Measurements from ENCODE around the gene RAD51B.
"Not testable (repeated sequence)": the region's sequence is repeated elsewhere in the genome, so short reads cannot be mapped to it uniquely, and the experiment has no call there.

Gene RAD51B

DNA sequence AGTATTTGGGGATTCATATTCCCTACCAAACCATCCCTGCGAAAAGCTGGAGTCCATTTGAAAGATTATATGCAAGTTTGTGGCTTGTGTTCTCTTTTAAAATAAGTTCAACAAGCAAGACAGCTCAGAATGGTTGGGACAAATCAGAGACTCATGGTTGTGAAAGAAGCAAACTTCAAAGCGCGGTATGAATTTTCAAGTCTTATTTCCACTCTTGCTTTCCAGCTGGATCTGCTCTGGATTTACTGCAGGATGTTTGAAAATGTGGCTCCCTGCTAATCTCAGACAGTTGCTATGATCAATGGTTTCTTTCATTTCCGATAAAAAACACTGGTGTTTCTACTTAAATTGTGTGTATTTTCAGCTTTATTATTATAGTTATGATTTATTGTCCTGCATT lies 477.5 kb downstream of the RAD51B start:
- no peak for FAIRE-seq

DNA sequence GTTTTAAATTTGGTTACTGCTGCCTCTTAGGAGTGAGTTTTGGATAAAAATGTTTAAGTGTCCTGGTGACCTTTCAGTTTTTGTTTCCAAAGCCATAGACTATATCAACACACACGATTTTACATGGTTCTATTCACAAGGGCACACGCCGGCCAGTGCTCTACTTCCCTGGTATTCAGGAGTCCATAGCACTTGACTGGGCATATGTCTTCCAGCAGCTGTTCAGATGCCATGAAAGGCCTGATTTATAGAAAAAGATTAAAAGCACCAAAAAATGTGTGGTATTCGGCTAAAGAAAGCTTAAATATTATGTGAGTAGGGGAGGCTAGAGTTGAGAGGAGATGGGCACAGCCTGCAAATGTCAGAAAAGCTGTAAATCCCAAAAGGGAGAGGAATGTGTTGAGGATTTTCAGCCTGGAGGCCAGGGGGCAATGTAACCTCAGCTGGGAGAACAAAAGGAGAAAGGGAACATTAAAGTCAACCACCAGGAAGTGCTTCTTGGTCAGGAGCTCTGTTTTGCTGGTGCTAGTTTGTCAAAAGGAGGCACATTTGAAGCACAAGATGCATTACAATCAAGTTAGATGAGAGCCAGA lies 478.4 kb downstream of the RAD51B start:
- FAIRE-seq (no peak), DNase-seq (ENCODE audit: insufficient read length, low spot score) (no peak)
- TF ChIP-seq POLR2A (IDR thresholded peaks at IDR 0.05; ENCODE audit: low read depth, low read length) (no peak), POLR2AphosphoS5 (IDR thresholded peaks at IDR 0.05; ENCODE audit: low read depth, low read length) (no peak), POU2F2 (IDR thresholded peaks at IDR 0.05; ENCODE audit: low read depth, low read length) (no peak), TAF1 (IDR thresholded peaks at IDR 0.05; ENCODE audit: low read depth, low read length) (no peak), PAX5 (IDR thresholded peaks at IDR 0.05; ENCODE audit: insufficient read depth, low read length, severe bottlenecking) (no peak), SPI1 (IDR thresholded peaks at IDR 0.05; ENCODE audit: low read depth, low read length) (no peak)

More for the DNA sequence above, 477.5 kb downstream of the RAD51B start:
- TF ChIP-seq POLR2A (IDR thresholded peaks at IDR 0.05; ENCODE audit: low read depth, low read length) (no peak), PAX5 (IDR thresholded peaks at IDR 0.05; ENCODE audit: insufficient read depth, low read length, severe bottlenecking) (no peak), SPI1 (IDR thresholded peaks at IDR 0.05; ENCODE audit: low read depth, low read length) (no peak), POLR2AphosphoS5 (IDR thresholded peaks at IDR 0.05; ENCODE audit: low read depth, low read length) (no peak), TAF1 (IDR thresholded peaks at IDR 0.05; ENCODE audit: low read depth, low read length) (no peak), POU2F2 (IDR thresholded peaks at IDR 0.05; ENCODE audit: low read depth, low read length) (no peak)
- no peak for DNase-seq (ENCODE audit: insufficient read length, low spot score)

DNA sequence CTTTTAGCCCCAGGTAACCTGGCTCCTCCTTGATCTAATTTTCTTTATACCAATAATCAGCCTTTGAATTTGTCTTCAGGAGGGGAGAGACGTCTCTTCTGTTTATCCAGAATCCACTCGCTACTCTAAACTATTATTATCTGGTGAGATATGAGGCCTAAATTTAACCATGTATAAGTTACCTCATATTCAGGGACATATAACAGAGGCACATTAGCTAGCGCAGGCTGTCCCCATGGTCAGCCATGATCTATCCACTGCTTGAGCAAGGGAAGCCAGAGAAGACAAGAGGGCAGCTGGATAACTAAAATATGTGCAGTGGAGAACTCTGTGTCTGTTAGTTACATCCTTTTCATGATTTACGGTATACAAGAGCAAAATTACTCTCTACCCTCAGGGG lies 481.0 kb downstream of the RAD51B start:
- TF ChIP-seq POLR2AphosphoS5 (IDR thresholded peaks at IDR 0.05; ENCODE audit: low read depth, low read length) (no peak), POU2F2 (IDR thresholded peaks at IDR 0.05; ENCODE audit: low read depth, low read length) (no peak), PAX5 (IDR thresholded peaks at IDR 0.05; ENCODE audit: insufficient read depth, low read length, severe bottlenecking) (no peak), SPI1 (IDR thresholded peaks at IDR 0.05; ENCODE audit: low read depth, low read length) (no peak)
- FAIRE-seq (no peak), DNase-seq (ENCODE audit: insufficient read length, low spot score) (no peak)

DNA sequence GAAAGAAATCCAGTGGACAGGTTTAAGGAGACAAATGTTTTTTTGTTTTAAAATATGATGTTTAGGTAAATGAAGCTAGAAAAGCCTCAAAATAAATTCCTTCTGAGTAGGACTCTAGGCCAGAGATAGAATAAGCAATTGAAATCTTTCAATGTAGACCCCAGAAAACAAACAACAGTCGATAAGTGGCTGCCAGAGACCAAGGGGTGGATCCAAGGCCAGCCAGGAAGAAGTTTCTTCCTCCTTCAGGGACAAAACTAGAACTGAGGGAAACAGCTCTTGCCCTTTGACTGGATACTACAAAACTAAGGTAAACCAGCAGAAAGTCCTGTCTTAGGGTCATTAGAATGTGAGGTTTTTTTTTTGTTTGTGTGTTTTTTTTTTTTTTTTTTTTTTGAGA lies 481.6 kb downstream of the RAD51B start:
- DNase-seq (ENCODE audit: insufficient read length, low spot score) (no peak), FAIRE-seq (no peak)
- TF ChIP-seq POLR2AphosphoS5 (IDR thresholded peaks at IDR 0.05; ENCODE audit: low read depth, low read length): no peak
- no peak for TF ChIP-seq TAF1 (IDR thresholded peaks at IDR 0.05; ENCODE audit: low read depth, low read length)
- TF ChIP-seq SPI1 (IDR thresholded peaks at IDR 0.05; ENCODE audit: low read depth, low read length): no peak
- no peak for TF ChIP-seq POU2F2 (IDR thresholded peaks at IDR 0.05; ENCODE audit: low read depth, low read length)
- TF ChIP-seq PAX5 (IDR thresholded peaks at IDR 0.05; ENCODE audit: insufficient read depth, low read length, severe bottlenecking): no peak
- TF ChIP-seq POLR2A (IDR thresholded peaks at IDR 0.05; ENCODE audit: low read depth, low read length): no peak

GRCh38 chr14:68302938-68303337 lies 483.4 kb downstream of the RAD51B start:
- not testable (repeated sequence) for DNase-seq (ENCODE audit: insufficient read length, low spot score); FAIRE-seq

DNA sequence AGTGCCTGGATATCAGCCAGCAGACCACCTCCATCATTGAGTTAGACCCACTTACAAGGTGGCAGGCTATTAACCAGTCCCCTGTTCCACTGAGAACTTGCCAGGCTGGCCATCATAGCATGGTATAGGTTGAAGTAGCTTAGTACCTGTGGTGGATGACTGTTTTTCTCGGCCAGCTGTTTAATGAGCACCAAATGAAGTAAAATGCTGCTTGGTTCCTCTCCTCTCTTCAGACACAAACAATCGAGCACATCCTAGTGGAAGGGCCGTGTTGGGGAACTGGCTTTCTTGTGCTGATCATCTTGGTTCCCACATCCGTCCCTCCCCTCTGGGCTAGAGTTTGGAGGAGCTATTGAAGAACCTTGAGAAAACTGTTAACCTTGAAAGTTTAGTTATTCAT lies 486.2 kb downstream of the RAD51B start:
- DNase-seq (ENCODE audit: insufficient read length, low spot score): no peak
- no peak for FAIRE-seq
- TF ChIP-seq POLR2A (IDR thresholded peaks at IDR 0.05; ENCODE audit: low read depth, low read length) (no peak), PAX5 (IDR thresholded peaks at IDR 0.05; ENCODE audit: insufficient read depth, low read length, severe bottlenecking) (no peak), SPI1 (IDR thresholded peaks at IDR 0.05; ENCODE audit: low read depth, low read length) (peak; percentile 64)

DNA sequence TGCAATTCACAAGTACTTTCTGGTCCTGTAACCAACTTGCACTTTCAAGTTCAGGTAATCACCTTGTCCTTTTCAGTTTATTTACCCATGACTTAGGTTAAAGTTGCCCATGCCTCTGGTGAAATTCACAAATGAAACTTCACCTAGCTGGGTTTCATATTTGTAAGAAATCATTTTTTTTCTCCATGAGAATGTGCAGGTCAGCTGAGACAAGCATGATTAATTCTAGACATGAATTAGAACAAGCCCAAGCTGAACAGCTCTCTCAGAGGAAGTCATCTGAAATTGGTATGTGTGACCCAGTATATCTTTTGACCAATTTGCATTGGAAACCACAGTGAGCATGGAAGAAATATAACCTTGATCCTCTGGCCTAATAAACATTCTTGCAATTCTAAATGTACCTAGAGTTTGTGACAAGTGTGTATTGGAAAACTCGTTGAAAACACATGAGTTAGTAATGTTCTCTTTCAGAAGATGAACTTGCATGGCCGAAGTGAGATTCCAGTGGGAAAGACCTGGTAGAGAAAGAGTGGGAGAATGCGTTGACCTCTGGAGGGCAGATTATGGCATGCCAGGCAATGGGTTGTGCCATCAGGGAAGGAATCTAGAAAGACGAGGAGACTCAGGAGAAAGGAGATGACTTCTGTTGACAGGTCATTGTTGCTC lies 486.8 kb downstream of the RAD51B start:
- DNase-seq (ENCODE audit: insufficient read length, low spot score): no peak
- FAIRE-seq: peak; percentile 93
- TF ChIP-seq TAF1 (IDR thresholded peaks at IDR 0.05; ENCODE audit: low read depth, low read length) (no peak), PAX5 (IDR thresholded peaks at IDR 0.05; ENCODE audit: insufficient read depth, low read length, severe bottlenecking) (no peak), POU2F2 (IDR thresholded peaks at IDR 0.05; ENCODE audit: low read depth, low read length) (peak; percentile 69; the same call in 1 of the 2 replicates), POLR2A (IDR thresholded peaks at IDR 0.05; ENCODE audit: low read depth, low read length) (no peak), SPI1 (IDR thresholded peaks at IDR 0.05; ENCODE audit: low read depth, low read length) (peak; percentile 52; the same call in 1 of the 2 replicates), POLR2AphosphoS5 (IDR thresholded peaks at IDR 0.05; ENCODE audit: low read depth, low read length) (no peak)

DNA sequence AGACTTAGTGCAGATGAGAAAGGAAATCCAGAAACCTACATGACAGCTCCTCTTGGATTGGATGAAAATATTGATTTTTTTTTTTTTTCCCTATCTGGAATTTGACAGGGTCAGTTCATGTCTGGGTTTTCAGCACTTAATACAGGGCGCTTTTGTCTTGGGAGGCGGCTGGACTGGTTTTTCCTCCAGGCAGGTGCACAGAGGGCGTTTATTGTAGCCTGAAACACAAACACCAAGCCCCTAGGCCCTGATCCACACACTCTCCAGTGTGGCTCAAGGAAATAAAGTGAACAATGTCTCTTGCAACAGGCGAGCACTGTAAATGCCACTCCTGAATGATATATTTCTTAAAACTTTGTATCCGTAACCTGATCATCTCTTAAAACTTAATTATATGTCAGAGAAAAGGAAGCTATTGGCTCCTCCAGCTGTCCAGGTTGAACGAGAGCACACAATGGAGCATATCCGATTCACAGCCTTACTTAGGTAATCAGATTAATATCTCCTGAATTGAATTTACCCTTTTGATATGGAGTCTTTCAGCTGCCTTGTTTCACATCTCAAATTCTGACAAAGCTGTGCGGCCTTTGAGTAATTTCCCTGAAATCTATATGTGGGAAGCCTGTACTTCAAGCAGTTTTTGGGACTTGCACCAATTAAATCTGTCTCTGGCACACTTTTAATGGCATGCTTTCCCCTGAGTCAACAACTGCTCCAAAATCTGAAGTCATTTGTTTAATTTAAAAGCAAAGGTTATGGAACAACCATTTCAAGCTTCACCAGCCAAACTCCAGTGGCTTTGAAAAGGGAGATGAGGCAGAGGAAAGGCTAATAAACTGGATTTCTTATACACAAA lies 487.6 kb downstream of the RAD51B start:
- DNase-seq (ENCODE audit: insufficient read length, low spot score) (no peak), FAIRE-seq (peak; percentile 9)
- no peak for TF ChIP-seq PAX5 (IDR thresholded peaks at IDR 0.05; ENCODE audit: insufficient read depth, low read length, severe bottlenecking)
- no peak for TF ChIP-seq POU2F2 (IDR thresholded peaks at IDR 0.05; ENCODE audit: low read depth, low read length)
- no peak for TF ChIP-seq POLR2A (IDR thresholded peaks at IDR 0.05; ENCODE audit: low read depth, low read length)
- TF ChIP-seq SPI1 (IDR thresholded peaks at IDR 0.05; ENCODE audit: low read depth, low read length): no peak
- no peak; the same call in 1 of the 2 replicates for TF ChIP-seq POLR2AphosphoS5 (IDR thresholded peaks at IDR 0.05; ENCODE audit: low read depth, low read length)
- TF ChIP-seq TAF1 (IDR thresholded peaks at IDR 0.05; ENCODE audit: low read depth, low read length): no peak

- no peak for FAIRE-seq
- DNase-seq (ENCODE audit: insufficient read length, low spot score): no peak
- no peak for TF ChIP-seq POU2F2 (IDR thresholded peaks at IDR 0.05; ENCODE audit: low read depth, low read length)
- no peak for TF ChIP-seq SPI1 (IDR thresholded peaks at IDR 0.05; ENCODE audit: low read depth, low read length)
- no peak for TF ChIP-seq TAF1 (IDR thresholded peaks at IDR 0.05; ENCODE audit: low read depth, low read length)
- no peak for TF ChIP-seq POLR2AphosphoS5 (IDR thresholded peaks at IDR 0.05; ENCODE audit: low read depth, low read length)
- TF ChIP-seq POLR2A (IDR thresholded peaks at IDR 0.05; ENCODE audit: low read depth, low read length): no peak
Observed at GRCh38 chr14:68307790-68308168, 488.2 kb downstream of the RAD51B start.

Data from GM12891 (cell line).